HPDE6-E6E7 (cell line): ENCODE measurements around the gene OR56A3.

Source experiments
- DNase-seq: peaks from one replicate; pipeline ENCODE4 v3.0.0; 2011; ENCODE audit warnings: missing footprints; ENCODE audit errors: extremely low spot score

The OR56A3 gene

DNA sequence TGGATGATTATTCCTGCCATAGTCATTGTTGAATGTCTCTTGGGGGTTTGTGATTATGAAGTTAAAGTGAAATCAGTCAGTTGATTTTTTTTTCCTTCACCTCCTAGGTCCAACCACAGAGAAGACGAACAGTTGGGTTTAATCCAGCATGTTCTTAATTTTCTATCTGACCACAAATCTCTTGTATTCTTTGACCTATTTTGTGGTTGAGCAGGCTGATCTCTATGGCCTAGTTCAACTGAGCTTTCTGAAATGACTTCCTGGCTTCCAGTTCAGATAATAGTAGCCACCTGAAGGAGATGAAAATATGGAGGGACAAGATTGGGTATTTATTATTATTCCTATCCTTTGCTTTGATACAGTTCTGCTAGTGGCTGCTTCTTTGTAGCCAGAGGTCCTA, 31.5 kb downstream of the OR56A3 start:
- no peak for DNase-seq

- DNase-seq = no peak
Measured at GRCh38 chr11:5983443-5983842, 41.4 kb downstream of the OR56A3 start.

DNA sequence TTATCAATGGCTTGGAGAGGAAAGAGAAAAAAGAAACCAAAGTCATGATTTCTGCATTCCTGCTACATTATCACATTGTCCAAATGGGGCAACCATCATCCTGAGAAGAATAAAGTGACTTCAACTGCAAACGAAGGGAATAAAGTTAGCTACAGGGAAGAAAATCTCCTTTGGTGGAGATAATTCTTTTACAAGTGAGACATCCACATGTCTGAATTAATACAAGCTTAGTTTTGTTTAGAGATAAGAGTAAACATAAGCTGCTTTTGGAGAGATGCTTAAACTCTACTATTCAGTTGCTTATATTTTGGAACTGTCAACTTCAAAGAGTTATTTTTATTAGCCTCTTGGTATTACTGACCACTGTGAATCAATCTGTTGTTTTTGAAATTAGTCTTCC, 44.8 kb downstream of the OR56A3 start, which contains the start of gene OR52L1:
Gene OR52L1, minus strand, starts transcription at position 101 of the 400 bp plus-strand sequence. Its CDS starts 55 bp downstream, at position 46.
- no peak for DNase-seq

DNA sequence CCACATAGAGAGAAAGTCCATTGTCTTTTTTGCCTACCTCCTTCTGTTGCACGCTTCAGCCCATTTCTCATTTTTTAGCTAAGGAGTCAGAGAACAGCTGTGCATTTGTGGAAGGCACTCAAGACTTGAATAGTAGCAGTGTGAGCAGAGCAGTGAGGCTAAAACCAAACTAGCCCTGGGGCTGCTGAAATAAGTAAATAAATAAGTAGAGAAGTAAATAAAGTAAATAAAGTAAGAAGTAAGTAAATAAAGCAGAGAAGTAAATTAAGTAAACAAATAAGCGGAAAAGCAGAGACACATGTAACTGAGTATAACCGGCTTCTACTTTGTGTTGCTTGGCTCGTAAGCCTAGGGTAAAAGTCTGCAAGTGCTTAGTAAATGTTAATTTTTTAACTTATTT, 47.2 kb downstream of the OR56A3 start:
- no peak for DNase-seq

- DNase-seq = no peak
Measured at GRCh38 chr11:5992150-5992549, 50.1 kb downstream of the OR56A3 start.

DNA sequence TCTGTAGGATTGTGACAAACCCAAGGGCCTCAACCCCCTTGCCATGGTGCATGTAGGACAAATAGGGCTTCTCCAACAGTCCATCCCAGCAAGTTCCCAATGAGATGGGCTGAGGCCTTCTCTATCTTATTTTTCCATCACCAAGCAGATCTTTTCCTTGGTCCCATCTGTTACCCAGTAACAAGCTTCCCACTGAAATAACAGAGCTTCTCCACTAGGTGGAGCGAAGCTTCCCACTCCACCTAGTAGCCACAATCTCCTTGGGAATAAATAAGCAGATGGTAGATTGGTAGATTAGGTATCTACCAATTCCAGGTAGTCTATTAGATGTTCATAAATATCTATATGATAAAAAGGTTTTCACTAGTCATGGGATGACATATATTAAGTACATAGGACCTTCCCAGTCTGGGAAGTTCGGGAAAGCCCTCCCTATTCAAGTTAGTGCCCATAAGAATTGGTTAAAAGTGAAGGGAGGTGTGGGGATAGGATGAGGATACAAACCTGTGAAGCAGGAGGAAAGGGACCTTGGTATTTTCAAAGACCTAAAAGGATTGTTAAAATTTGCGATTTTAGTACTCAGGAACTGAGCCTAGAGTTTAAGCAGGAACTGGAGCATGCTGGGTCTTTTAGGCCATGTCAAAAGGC, 50.7 kb downstream of the OR56A3 start:
- DNase-seq = peak; percentile 13

DNA sequence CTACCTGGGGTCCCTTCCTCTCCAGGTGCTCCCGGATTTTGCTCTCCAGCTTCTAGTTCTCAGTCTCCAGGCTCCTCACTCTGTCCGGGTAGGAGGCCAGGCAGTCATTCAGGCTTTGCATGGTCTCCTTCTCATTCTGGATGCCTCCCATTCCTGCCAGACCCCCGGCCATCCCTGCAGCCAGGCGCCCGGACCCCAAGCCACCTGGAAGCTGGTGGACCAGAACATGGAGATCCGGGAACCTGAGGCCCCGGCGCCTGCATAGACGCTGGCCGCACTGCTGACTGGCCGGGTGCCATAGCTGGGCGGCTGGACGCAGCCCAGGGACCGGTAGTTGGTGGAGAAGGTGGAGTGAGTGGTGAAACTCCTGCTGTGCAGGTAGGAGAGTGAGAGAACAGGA, 52.7 kb downstream of the OR56A3 start:
- DNase-seq = no peak
